GM18511 (cell line): ENCODE measurements around the gene RNF11.
"Not testable (repeated sequence)": the region's sequence is repeated elsewhere in the genome, so short reads cannot be mapped to it uniquely, and the experiment has no call there.

ENCODE experiments used
- ATAC-seq: cut with Tn5 transposase; IDR thresholded peaks from one replicate; pipeline ENCODE4 v1.9.1; 2021; ENCODE audit warnings: mild to moderate bottlenecking, moderate library complexity; ENCODE audit not compliant: unreplicated experiment

RNF11 gene

GRCh38 chr1:51227231-51227960 lies 8.7 kb upstream of the RNF11 start:
- ATAC-seq: not testable (repeated sequence)

- ATAC-seq: not testable (repeated sequence)
These were observed 7.6 kb upstream of the RNF11 start for GRCh38 chr1:51228471-51228870.

- ATAC-seq: no peak
These were observed 5.5 kb upstream of the RNF11 start for GRCh38 chr1:51230501-51231078.

GRCh38 chr1:51231120-51231519 lies 5.0 kb upstream of the RNF11 start:
- ATAC-seq: no peak

GRCh38 chr1:51231896-51232295 lies 4.2 kb upstream of the RNF11 start:
- ATAC-seq: no peak

- ATAC-seq: not testable (repeated sequence)
These were observed 1.8 kb upstream of the RNF11 start for GRCh38 chr1:51234236-51234635.

GRCh38 chr1:51234721-51235425 lies 1.2 kb upstream of the RNF11 start:
- ATAC-seq: peak; percentile 69

GRCh38 chr1:51236531-51237350 lies 668 bp downstream of the RNF11 start:
- ATAC-seq: peak; percentile 33

GRCh38 chr1:51237351-51238033 lies 1.4 kb downstream of the RNF11 start:
- no peak for ATAC-seq

GRCh38 chr1:51238034-51238403 lies 1.9 kb downstream of the RNF11 start:
- ATAC-seq: no peak

GRCh38 chr1:51240084-51240483 lies 4.0 kb downstream of the RNF11 start:
- ATAC-seq: no peak

GRCh38 chr1:51241119-51241518 lies 5.0 kb downstream of the RNF11 start:
- ATAC-seq: no peak

GRCh38 chr1:51242546-51242945 lies 6.5 kb downstream of the RNF11 start:
- no peak for ATAC-seq

GRCh38 chr1:51247022-51247421 lies 10.9 kb downstream of the RNF11 start:
- ATAC-seq: peak; percentile 97

GRCh38 chr1:51247499-51247898 lies 11.4 kb downstream of the RNF11 start:
- ATAC-seq: no peak

GRCh38 chr1:51249445-51249844 lies 13.4 kb downstream of the RNF11 start:
- no peak for ATAC-seq

- ATAC-seq: not testable (repeated sequence)
These were observed 14.7 kb downstream of the RNF11 start for GRCh38 chr1:51250729-51251128.

- not testable (repeated sequence) for ATAC-seq
These were observed 15.1 kb downstream of the RNF11 start for GRCh38 chr1:51251165-51251564.

GRCh38 chr1:51252366-51252765 lies 16.3 kb downstream of the RNF11 start:
- ATAC-seq: no peak

GRCh38 chr1:51253691-51254090 lies 17.6 kb downstream of the RNF11 start:
- no peak for ATAC-seq

GRCh38 chr1:51255331-51255730 lies 19.3 kb downstream of the RNF11 start:
- no peak for ATAC-seq
